IMR-90 (cell line): Measurements from ENCODE around the gene LGI1. TPM values are rescaled to one million over a fixed set of nuclear protein-coding genes. Genes with fewer than 3 reads are reported as not detected.

Experiments used
- ATAC-seq: fragments of 200-7000 bp; cut with Tn5 transposase; 2 replicates; pipeline ENCODE4 v1.9.1; 2020; ENCODE audit warnings: low read depth, mild to moderate bottlenecking, moderate library complexity
- BruUV-seq: library from RNA; stranded (reverse); fragments of 400-500 nt; replicated peaks from 2 replicates; lab custom pipeline; 2021; lab: Mats Ljungman, UMichigan
- CTCF ChIA-PET: fragments of 300-600 bp; formaldehyde crosslinking; extraction: SDS; loops from one replicate; lab custom pipeline; 2021; ENCODE audit warnings: antibody characterized with exemption; lab: Yijun Ruan, JAX
- POLR2A ChIA-PET: fragments of 300-600 bp; sonication (Branson Sonifier 250); formaldehyde crosslinking; loops from one replicate; lab custom pipeline; 2022; ENCODE audit warnings: antibody characterized with exemption; ENCODE audit not compliant: unreplicated experiment; lab: Charles Lee
- DNase-seq: peaks from one replicate; pipeline ENCODE4 v3.0.0; 2013
- H2AFZ ChIP-seq: replicated peaks from 2 replicates; pipeline ENCODE3; 2013; ENCODE audit warnings: low read length, mild to moderate bottlenecking; ENCODE audit not compliant: poor library complexity
- H2AK5ac ChIP-seq: 2 replicates; pipeline ENCODE4 v1.6.1; 2013; ENCODE audit warnings: low read depth, low read length, inconsistent platforms
- H2AK9ac ChIP-seq: replicated peaks from 2 replicates; pipeline ENCODE3; 2013; ENCODE audit warnings: mild to moderate bottlenecking, low read depth, low read length, moderate library complexity; ENCODE audit not compliant: poor library complexity
- H2BK120ac ChIP-seq: 2 replicates; pipeline ENCODE4 v1.6.1; 2013; ENCODE audit warnings: low read depth, low read length, inconsistent platforms
- H2BK15ac ChIP-seq: 3 replicates; pipeline ENCODE4 v1.6.1; 2013; ENCODE audit warnings: low read depth, low read length, inconsistent platforms
- H2BK20ac ChIP-seq: 2 replicates; pipeline ENCODE4 v1.6.1; 2013; ENCODE audit warnings: low read depth, mild to moderate bottlenecking, inconsistent platforms, low read length, moderate library complexity
- H2BK5ac ChIP-seq: 2 replicates; pipeline ENCODE4 v1.6.1; 2013; ENCODE audit warnings: mild to moderate bottlenecking, low read depth, low read length, inconsistent platforms; ENCODE audit not compliant: poor library complexity, severe bottlenecking
- H3K14ac ChIP-seq: replicated peaks from 2 replicates; pipeline ENCODE4 v1.6.1; 2013; ENCODE audit warnings: low read depth, low read length, inconsistent platforms
- H3K18ac ChIP-seq: 2 replicates; pipeline ENCODE4 v1.6.1; 2013; ENCODE audit warnings: low read depth, low read length, control low read depth
- H3K23ac ChIP-seq: 2 replicates; pipeline ENCODE4 v1.6.1; 2013; ENCODE audit warnings: low read depth, low read length, inconsistent platforms
- H3K27ac ChIP-seq: 2 replicates; pipeline ENCODE4 v1.5.1; 2013; ENCODE audit warnings: mild to moderate bottlenecking, control low read depth, low read length; ENCODE audit not compliant: insufficient read depth
- H3K27me3 ChIP-seq: 2 replicates; pipeline ENCODE4 v1.6.1; 2013; ENCODE audit warnings: low read length; ENCODE audit not compliant: control insufficient read depth, insufficient read depth
- H3K36me3 ChIP-seq: 2 replicates; pipeline ENCODE4 v1.6.1; 2013; ENCODE audit warnings: low read length, mixed read lengths; ENCODE audit not compliant: control insufficient read depth, insufficient read depth
- H3K4ac ChIP-seq: 2 replicates; pipeline ENCODE4 v1.6.1; 2013; ENCODE audit warnings: low read depth, low read length, inconsistent platforms
- H3K4me1 ChIP-seq: 2 replicates; pipeline ENCODE4 v1.6.1; 2013; ENCODE audit warnings: low read length, mixed read lengths; ENCODE audit not compliant: control insufficient read depth, insufficient read depth
- H3K4me2 ChIP-seq: 2 replicates; pipeline ENCODE4 v1.6.1; 2013; ENCODE audit warnings: low read depth, mild to moderate bottlenecking, control low read depth, low read length, moderate library complexity
- H3K4me3 ChIP-seq: 2 replicates; pipeline ENCODE4 v1.5.1; 2013; ENCODE audit warnings: low read depth, mild to moderate bottlenecking, control low read depth, low read length, moderate library complexity; ENCODE audit not compliant: insufficient read depth
- H3K56ac ChIP-seq: 2 replicates; pipeline ENCODE4 v1.6.1; 2013; ENCODE audit warnings: low read length, inconsistent platforms; ENCODE audit not compliant: insufficient read depth; ENCODE audit errors: extremely low read depth
- H3K79me1 ChIP-seq, 2 experiments: 2 replicates each; pipeline ENCODE4 v1.6.1; 2013; ENCODE audit warnings: low read length in 2 of 2, inconsistent platforms in 1 of 2, low read depth in 1 of 2
- H3K9ac ChIP-seq: 2 replicates; pipeline ENCODE4 v1.6.1; 2013; ENCODE audit warnings: low read depth, low read length, control low read depth
- H3K9me1 ChIP-seq: 2 replicates; pipeline ENCODE4 v1.6.1; 2013; ENCODE audit warnings: low read length, inconsistent platforms; ENCODE audit not compliant: insufficient read depth
- H3K9me3 ChIP-seq: 2 replicates; pipeline ENCODE4 v1.6.1; 2013; ENCODE audit warnings: low read length; ENCODE audit not compliant: control insufficient read depth, insufficient read depth
- H4K20me1 ChIP-seq: 2 replicates; pipeline ENCODE4 v1.6.1; 2013; ENCODE audit warnings: low read length, inconsistent platforms; ENCODE audit not compliant: insufficient read depth
- H4K5ac ChIP-seq: 2 replicates; pipeline ENCODE4 v1.6.1; 2013; ENCODE audit warnings: mild to moderate bottlenecking, low read depth, low read length, control low read depth
- H4K8ac ChIP-seq, 2 experiments: 2 replicates each; pipeline ENCODE4 v1.6.1; 2013; ENCODE audit warnings: low read depth in 2 of 2, low read length in 2 of 2, control low read depth in 1 of 2, inconsistent platforms in 1 of 2
- H4K91ac ChIP-seq: 2 replicates; pipeline ENCODE4 v1.6.1; 2013; ENCODE audit warnings: low read depth, low read length, inconsistent platforms; ENCODE audit not compliant: insufficient read depth
- BHLHE40 ChIP-seq: fragments of 150-350 bp; IDR thresholded peaks from 2 replicates; pipeline ENCODE4 v1.6.1; 2016; ENCODE audit warnings: mild to moderate bottlenecking, low read depth, low read length
- CEBPB ChIP-seq: IDR thresholded peaks from 2 replicates; pipeline ENCODE4 v1.6.1; 2012; ENCODE audit warnings: low read depth, low read length, improper control_type of control experiment
- CHD1 ChIP-seq: IDR thresholded peaks from 2 replicates; pipeline ENCODE4 v1.6.1; 2012; ENCODE audit warnings: low read depth, low read length, improper control_type of control experiment
- CTCF ChIP-seq: conservative IDR thresholded peaks from 2 replicates; pipeline ENCODE4 v1.5.1; 2012; ENCODE audit warnings: mild to moderate bottlenecking, low read depth, low read length, improper control_type of control experiment
- FOS ChIP-seq: fragments of 150-350 bp; IDR thresholded peaks from 2 replicates; pipeline ENCODE4 v1.6.1; 2016; ENCODE audit warnings: low read depth, low read length
- MAFK ChIP-seq: IDR thresholded peaks from 2 replicates; pipeline ENCODE4 v1.6.1; 2012; ENCODE audit warnings: low read depth, low read length, improper control_type of control experiment
- MAZ ChIP-seq: IDR thresholded peaks from 2 replicates; pipeline ENCODE4 v1.6.1; 2012; ENCODE audit warnings: low read depth, mild to moderate bottlenecking, low read length, improper control_type of control experiment, moderate library complexity, borderline replicate concordance
- MXI1 ChIP-seq: IDR thresholded peaks from 2 replicates; pipeline ENCODE4 v1.6.1; 2012; ENCODE audit warnings: low read depth, mild to moderate bottlenecking, low read length, moderate library complexity, borderline replicate concordance
- NFE2L2 ChIP-seq: fragments of 150-350 bp; IDR thresholded peaks from 2 replicates; pipeline ENCODE4 v1.6.1; 2016; ENCODE audit warnings: low read depth, mild to moderate bottlenecking, low read length
- POLR2A ChIP-seq: IDR thresholded peaks from 2 replicates; pipeline ENCODE4 v1.6.1; 2012; ENCODE audit warnings: mild to moderate bottlenecking, low read depth, low read length
- RAD21 ChIP-seq: IDR thresholded peaks from 2 replicates; pipeline ENCODE4 v1.6.1; 2012; ENCODE audit warnings: low read length, improper control_type of control experiment
- RCOR1 ChIP-seq: IDR thresholded peaks from 2 replicates; pipeline ENCODE4 v1.6.1; 2012; ENCODE audit warnings: mild to moderate bottlenecking, low read length, improper control_type of control experiment; ENCODE audit not compliant: insufficient replicate concordance
- RFX5 ChIP-seq: IDR thresholded peaks from 2 replicates; pipeline ENCODE4 v1.8.0; 2012; ENCODE audit warnings: low read depth, mild to moderate bottlenecking, low read length, moderate library complexity
- SMC3 ChIP-seq: fragments of 150-350 bp; IDR thresholded peaks from 2 replicates; pipeline ENCODE4 v1.6.1; 2016; ENCODE audit warnings: low read depth, mild to moderate bottlenecking, antibody characterized with exemption, low read length, moderate library complexity
- WGBS, 2 experiments: methylation state at CpG; one replicate each; pipeline versions ENCODE4 v1.1.5 to v1.1.7; 2013; ENCODE audit warnings: missing lambda C conversion rate in 2 of 2; ENCODE audit not compliant: insufficient read length in 1 of 2; ENCODE audit errors: extremely low coverage in 2 of 2; 5-methylcytosine and 5-hydroxymethylcytosine counted together
- dilution Hi-C: fragments of 300-500 bp; cut with HindIII; formaldehyde crosslinking; loops from one replicate; pipeline ENCODE4 v1.14.3; 2018; ENCODE audit warnings: low sequenced_read_pairs; ENCODE audit not compliant: unreplicated experiment
- in situ Hi-C: fragments of 300-500 bp; cut with MboI; formaldehyde crosslinking; loops from 3 replicates; pipeline ENCODE4 v1.14.3; 2019; ENCODE audit warnings: low sequenced_read_pairs, inconsistent platforms, mixed read lengths
- intact Hi-C: fragments of 100-400 bp; cut with micrococcal nuclease; formaldehyde crosslinking; loops from 2 replicates; pipeline ENCODE4 v1.10.0; 2022
- polyA plus RNA-seq, 3 experiments: library from polyadenylated mRNA; depleted of rRNA; stranded (reverse); fragments of >200 nt; gene quantifications; 2 replicates each; pipeline ENCODE4 v1.2.3, GENCODE V29; 2012; ENCODE audit warnings: low replicate concordance in 1 of 3
- total RNA-seq: library from RNA; depleted of rRNA; stranded (reverse); fragments of >200 nt; gene quantifications from 2 replicates; pipeline ENCODE4 v1.2.3, GENCODE V29; 2012
- TF ChIP-seq, protein P1 (sequence below): fragments of 150-350 bp; IDR thresholded peaks from 2 replicates; pipeline ENCODE4 v1.6.1; 2016; ENCODE audit warnings: low read depth, mild to moderate bottlenecking, low read length, moderate library complexity, borderline replicate concordance
- TF ChIP-seq, protein P2 (sequence below): fragments of 150-350 bp; IDR thresholded peaks from 2 replicates; pipeline ENCODE4 v1.6.1; 2017; ENCODE audit warnings: mild to moderate bottlenecking, antibody characterized with exemption, low read length, low read depth

LGI1 gene
- total and polyA plus RNA-seq, 2 of the 4 experiments (the other 2 are of a cell fraction), result not detected

DNA sequence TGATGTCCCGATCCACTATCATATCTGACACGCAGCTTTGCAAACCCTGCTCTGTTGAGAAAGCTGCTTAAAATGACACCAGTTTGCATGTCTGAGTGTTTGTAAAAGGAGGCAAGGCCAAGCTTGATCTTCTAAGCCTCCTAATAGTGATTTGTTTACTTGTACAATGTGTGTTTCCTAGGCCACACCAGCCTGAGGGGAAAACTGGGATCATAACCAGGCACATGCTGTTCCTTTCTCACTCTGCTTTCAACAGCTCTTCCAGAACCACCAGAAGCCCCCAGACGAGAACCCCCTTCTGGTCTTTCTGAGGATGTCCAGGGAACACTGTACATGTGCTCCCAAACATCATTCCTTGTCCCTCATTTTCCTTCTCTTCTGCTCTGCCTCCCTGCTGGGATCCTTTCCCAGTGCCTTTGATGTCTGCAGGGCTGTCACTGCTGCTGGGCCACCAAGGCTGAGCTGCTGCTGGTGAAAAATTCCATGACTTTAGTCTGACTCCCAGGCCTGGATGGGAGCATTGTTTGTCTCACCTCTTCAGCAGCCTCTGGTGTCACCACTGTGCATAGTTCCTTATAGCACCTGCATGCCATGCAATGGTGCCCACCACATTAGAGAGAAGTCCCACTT is 4.0 kb upstream of the LGI1 start:
- Histone ChIP-seq H2BK20ac (no peak overlapping the region), H3K9me1 (no peaks in the 10 kb centered on the region), H2BK5ac (no peak overlapping the region), H4K8ac (no peak overlapping the region), H3K79me1 (no peaks in the 10 kb centered on the region), H2AFZ (no peak overlapping the region), H3K23ac (no peak overlapping the region), H2AK5ac (no peak overlapping the region), H4K5ac (no peak overlapping the region), H3K27me3 (peaks cover 40% of the 10 kb centered on the region), H3K9me3 (no peaks in the 10 kb centered on the region), H3K14ac (no peak overlapping the region), H3K4ac (no peak overlapping the region), H3K9ac (no peak overlapping the region), H3K56ac (no peak overlapping the region), H3K4me1 (no peaks in the 10 kb centered on the region), H4K20me1 (no peaks in the 10 kb centered on the region), H2AK9ac (no peak overlapping the region), H3K27ac (no peak overlapping the region), H4K91ac (no peak overlapping the region), H2BK15ac (no peak overlapping the region), H3K4me3 (no peak overlapping the region), H3K18ac (no peak overlapping the region), H2BK120ac (no peak overlapping the region), H3K36me3 (no peaks in the 10 kb centered on the region), H3K4me2 (no peak overlapping the region)
- no TSS peak for BruUV-seq
- no peak for TF ChIP-seq FOS
- no peak for TF ChIP-seq RCOR1
- no peak for TF ChIP-seq RAD21
- TF ChIP-seq RFX5, result no peak
- TF ChIP-seq, protein P1, sequence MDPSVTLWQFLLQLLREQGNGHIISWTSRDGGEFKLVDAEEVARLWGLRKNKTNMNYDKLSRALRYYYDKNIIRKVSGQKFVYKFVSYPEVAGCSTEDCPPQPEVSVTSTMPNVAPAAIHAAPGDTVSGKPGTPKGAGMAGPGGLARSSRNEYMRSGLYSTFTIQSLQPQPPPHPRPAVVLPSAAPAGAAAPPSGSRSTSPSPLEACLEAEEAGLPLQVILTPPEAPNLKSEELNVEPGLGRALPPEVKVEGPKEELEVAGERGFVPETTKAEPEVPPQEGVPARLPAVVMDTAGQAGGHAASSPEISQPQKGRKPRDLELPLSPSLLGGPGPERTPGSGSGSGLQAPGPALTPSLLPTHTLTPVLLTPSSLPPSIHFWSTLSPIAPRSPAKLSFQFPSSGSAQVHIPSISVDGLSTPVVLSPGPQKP, result no peak
- TF ChIP-seq BHLHE40, result no peak
- TF ChIP-seq MXI1, result no peak
- no peak for TF ChIP-seq MAZ
- no peak for TF ChIP-seq MAFK
- no peak for TF ChIP-seq CTCF
- no peak for TF ChIP-seq POLR2A
- TF ChIP-seq, protein P2, sequence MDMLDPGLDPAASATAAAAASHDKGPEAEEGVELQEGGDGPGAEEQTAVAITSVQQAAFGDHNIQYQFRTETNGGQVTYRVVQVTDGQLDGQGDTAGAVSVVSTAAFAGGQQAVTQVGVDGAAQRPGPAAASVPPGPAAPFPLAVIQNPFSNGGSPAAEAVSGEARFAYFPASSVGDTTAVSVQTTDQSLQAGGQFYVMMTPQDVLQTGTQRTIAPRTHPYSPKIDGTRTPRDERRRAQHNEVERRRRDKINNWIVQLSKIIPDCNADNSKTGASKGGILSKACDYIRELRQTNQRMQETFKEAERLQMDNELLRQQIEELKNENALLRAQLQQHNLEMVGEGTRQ, result no peak
- TF ChIP-seq SMC3, result no peak
- no peak for TF ChIP-seq CHD1
- no peak for TF ChIP-seq CEBPB
- TF ChIP-seq NFE2L2, result no peak
- ChIA-PET POLR2A (no interaction called here), CTCF (no interaction called here)
- DNase-seq (no peak), ATAC-seq (no peak)
- in situ Hi-C loops, result no loop called here
- dilution Hi-C loops, result no loop called here
- intact Hi-C loops, result no loop called here
- WGBS, 2 experiments, result 43% methylated on average over 1 of the region's 3 CpGs; no CpG with 5 or more reads in 1 of the 2 experiments
